NOMO-1 treated with DMSO at 0.1 percent for 48 hours (cell line): Measurements from ENCODE around the gene KCNJ1.

Experiments used
- DNase-seq: peaks from one replicate; lab custom pipeline; 2025; ENCODE audit not compliant: unreplicated experiment; lab: John Stamatoyannopoulos, UW

The KCNJ1 gene

GRCh38 chr11:128825050-128825784 is 41.9 kb downstream of the KCNJ1 start:
- DNase-seq, result no peak

- DNase-seq, result no peak
Observed at GRCh38 chr11:128824191-128825049, 42.7 kb downstream of the KCNJ1 start.

GRCh38 chr11:128823753-128824152 is 43.3 kb downstream of the KCNJ1 start:
- DNase-seq, result no peak

GRCh38 chr11:128822130-128822529 is 45.0 kb downstream of the KCNJ1 start:
- DNase-seq, result no peak

- no peak for DNase-seq
Observed at GRCh38 chr11:128821556-128821955, 45.5 kb downstream of the KCNJ1 start.

GRCh38 chr11:128819198-128819597 is 47.9 kb downstream of the KCNJ1 start:
- no peak for DNase-seq

- no peak for DNase-seq
Observed at GRCh38 chr11:128814856-128815705, 52.0 kb downstream of the KCNJ1 start.

GRCh38 chr11:128813729-128814128 is 53.4 kb downstream of the KCNJ1 start:
- DNase-seq, result no peak

GRCh38 chr11:128810784-128811514 is 56.1 kb downstream of the KCNJ1 start:
- DNase-seq, result no peak

- DNase-seq, result no peak
Observed at GRCh38 chr11:128809128-128809527, 58.0 kb downstream of the KCNJ1 start.

- DNase-seq, result no peak
Observed at GRCh38 chr11:128807909-128808308, 59.2 kb downstream of the KCNJ1 start.

- no peak for DNase-seq
Observed at GRCh38 chr11:128806506-128807261, 60.4 kb downstream of the KCNJ1 start.

GRCh38 chr11:128804481-128804880 is 62.6 kb downstream of the KCNJ1 start:
- DNase-seq, result no peak

GRCh38 chr11:128803449-128804245 is 63.4 kb downstream of the KCNJ1 start:
- no peak for DNase-seq

GRCh38 chr11:128803011-128803410 is 64.1 kb downstream of the KCNJ1 start:
- no peak for DNase-seq

GRCh38 chr11:128802358-128802981 is 64.6 kb downstream of the KCNJ1 start:
- peak; percentile 65 for DNase-seq

- no peak for DNase-seq
Observed at GRCh38 chr11:128800871-128801417, 66.2 kb downstream of the KCNJ1 start.

GRCh38 chr11:128796270-128796669 is 70.8 kb downstream of the KCNJ1 start:
- DNase-seq, result no peak
